HepG2 (cell line): ENCODE data around the gene CCL19. TPM values are rescaled to one million over a fixed set of nuclear protein-coding genes. Genes with fewer than 3 reads are reported as not detected.

Experiments used
- BCL6 ChIP-seq: IDR thresholded peaks from 2 replicates; pipeline ENCODE4 v1.6.1; 2016; ENCODE audit warnings: missing genetic modification reagents, missing compliant biosample characterization
- BCLAF1 ChIP-seq: fragments of 450-650 bp; IDR thresholded peaks from 2 replicates; pipeline ENCODE4 v1.6.1; 2017; ENCODE audit warnings: mild to moderate bottlenecking
- CBFB ChIP-seq: sonication (generic); formaldehyde crosslinking; IDR thresholded peaks from 2 replicates; pipeline ENCODE4 v1.4.0; 2020; ENCODE audit warnings: missing genetic modification reagents
- DPF2 ChIP-seq: sonication (generic); formaldehyde crosslinking; IDR thresholded peaks from 2 replicates; pipeline ENCODE4 v1.4.0; 2020; ENCODE audit warnings: mild to moderate bottlenecking, low read depth, missing genetic modification reagents, borderline replicate concordance
- ERF ChIP-seq: IDR thresholded peaks from 2 replicates; pipeline ENCODE4 v1.6.1; 2018; ENCODE audit warnings: missing biosample characterization, missing genetic modification reagents
- ETS1 ChIP-seq: sonication (generic); formaldehyde crosslinking; IDR thresholded peaks from 2 replicates; pipeline ENCODE4 v1.4.0; 2020; ENCODE audit warnings: missing genetic modification reagents
- HNF4G ChIP-seq, 2 experiments: sonication (generic) in 1 of 2; formaldehyde crosslinking in 1 of 2; IDR thresholded peaks; 2 replicates each; pipeline versions ENCODE4 v1.4.0 to v1.6.1; 2011 to 2020; ENCODE audit warnings: borderline replicate concordance in 2 of 2, low read depth in 2 of 2, mild to moderate bottlenecking in 2 of 2, low read length in 1 of 2, missing genetic modification reagents in 1 of 2, moderate library complexity in 1 of 2
- IRF2 ChIP-seq: IDR thresholded peaks from 2 replicates; pipeline ENCODE4 v1.6.1; 2018; ENCODE audit warnings: missing genetic modification reagents, missing compliant biosample characterization
- IRX3 ChIP-seq: sonication (generic); formaldehyde crosslinking; IDR thresholded peaks from 2 replicates; pipeline ENCODE4 v1.8.1; 2023; ENCODE audit warnings: mild to moderate bottlenecking, low read depth, missing genetic modification reagents, borderline replicate concordance
- STAG1 ChIP-seq: sonication (generic); formaldehyde crosslinking; IDR thresholded peaks from 2 replicates; pipeline ENCODE4 v1.4.0; 2020; ENCODE audit warnings: missing genetic modification reagents
- THAP11 ChIP-seq: IDR thresholded peaks from 2 replicates; pipeline ENCODE4 v1.6.1; 2016; ENCODE audit warnings: missing biosample characterization, missing genetic modification reagents
- ZBTB43 ChIP-seq: sonication (generic); formaldehyde crosslinking; conservative IDR thresholded peaks from 2 replicates; pipeline ENCODE4 v1.4.0; 2020; ENCODE audit warnings: missing genetic modification reagents
- ZNF414 ChIP-seq: sonication (generic); formaldehyde crosslinking; IDR thresholded peaks from 2 replicates; pipeline ENCODE4 v1.5.0; 2020; ENCODE audit warnings: missing genetic modification reagents
- ZNF501 ChIP-seq: sonication (generic); formaldehyde crosslinking; IDR thresholded peaks from 2 replicates; pipeline ENCODE4 v1.5.1; 2020; ENCODE audit warnings: mild to moderate bottlenecking, moderate library complexity, missing genetic modification reagents
- ZNF513 ChIP-seq: sonication (generic); formaldehyde crosslinking; conservative IDR thresholded peaks from 2 replicates; pipeline ENCODE4 v1.5.0; 2020; ENCODE audit warnings: missing genetic modification reagents
- polyA plus RNA-seq, 8 experiments: library from polyadenylated mRNA; depleted of rRNA in 3 of 8; stranded (reverse) in 7 of 8; unstranded in 1 of 8; fragments of >200 nt; fragmentation: Illumina TruSeq in 4 of 8; extraction: Trizol in 4 of 8; gene quantifications; 2 replicates each; pipeline versions ENCODE4 v1.2.1 to v1.2.3, GENCODE V29; 2011 to 2016; ENCODE audit warnings: low read depth in 4 of 8, missing spikeins in 1 of 8, mixed read lengths in 1 of 8; ENCODE audit not compliant: insufficient read depth in 1 of 8
- total RNA-seq, 5 experiments: library from RNA; depleted of rRNA; stranded (reverse); fragments of >200 nt; fragmentation: Illumina TruSeq; extraction: Trizol; gene quantifications; 2 replicates each; pipeline ENCODE4 v1.2.3, GENCODE V29; 2016; ENCODE audit warnings: low read depth in 1 of 5
- TF ChIP-seq, protein P1 (sequence below): sonication (generic); formaldehyde crosslinking; IDR thresholded peaks from 2 replicates; pipeline ENCODE4 v1.4.0; 2020; ENCODE audit warnings: missing genetic modification reagents
- TF ChIP-seq, protein P2 (sequence below): sonication (generic); formaldehyde crosslinking; IDR thresholded peaks from 2 replicates; pipeline ENCODE4 v1.4.0; 2020; ENCODE audit warnings: mild to moderate bottlenecking, missing genetic modification reagents

CCL19 gene
- total and polyA plus RNA-seq, 2 of the 13 experiments (the other 11 are each of a cell fraction or from before 2014, with no cell fraction given): not detected

DNA sequence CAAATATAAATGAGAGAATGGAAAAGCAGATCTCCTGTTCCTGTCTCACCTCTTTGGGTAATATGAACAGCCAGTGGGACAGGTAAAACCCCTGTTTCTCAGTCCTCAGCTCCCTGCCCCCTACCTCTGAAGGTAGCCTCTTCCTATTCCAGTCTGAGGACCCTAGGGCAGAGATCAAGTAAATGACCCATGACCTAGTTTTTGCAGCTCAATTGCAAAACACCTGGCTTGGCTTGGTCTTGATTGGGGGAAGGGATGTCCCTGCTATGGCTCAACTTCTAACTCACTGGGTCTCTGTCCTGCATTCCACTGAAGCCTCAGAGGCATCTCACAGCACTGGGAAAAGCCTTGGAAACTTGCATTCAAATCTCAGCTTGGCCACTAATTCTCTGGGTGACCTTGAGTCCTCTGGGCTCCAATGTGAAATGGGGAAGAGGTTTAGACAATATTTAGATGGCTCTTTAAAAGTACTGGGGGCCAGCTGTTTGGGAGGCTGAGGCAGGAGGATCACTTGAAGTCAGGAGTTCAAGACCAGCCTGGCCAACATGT lies 46.2 kb downstream of the CCL19 start (continued):
- 0 out of 2 replicates have a peak, but pooled peaks have one; percentile 44 for TF ChIP-seq DPF2
- TF ChIP-seq ETS1: no peak
- TF ChIP-seq ZNF414 (CRISPR knock-in tag): 0 out of 2 replicates have a peak, but pooled peaks have one; percentile 59
- TF ChIP-seq ZNF501: 0 out of 2 replicates have a peak, but pooled peaks have one; percentile 30
- TF ChIP-seq, protein P1, sequence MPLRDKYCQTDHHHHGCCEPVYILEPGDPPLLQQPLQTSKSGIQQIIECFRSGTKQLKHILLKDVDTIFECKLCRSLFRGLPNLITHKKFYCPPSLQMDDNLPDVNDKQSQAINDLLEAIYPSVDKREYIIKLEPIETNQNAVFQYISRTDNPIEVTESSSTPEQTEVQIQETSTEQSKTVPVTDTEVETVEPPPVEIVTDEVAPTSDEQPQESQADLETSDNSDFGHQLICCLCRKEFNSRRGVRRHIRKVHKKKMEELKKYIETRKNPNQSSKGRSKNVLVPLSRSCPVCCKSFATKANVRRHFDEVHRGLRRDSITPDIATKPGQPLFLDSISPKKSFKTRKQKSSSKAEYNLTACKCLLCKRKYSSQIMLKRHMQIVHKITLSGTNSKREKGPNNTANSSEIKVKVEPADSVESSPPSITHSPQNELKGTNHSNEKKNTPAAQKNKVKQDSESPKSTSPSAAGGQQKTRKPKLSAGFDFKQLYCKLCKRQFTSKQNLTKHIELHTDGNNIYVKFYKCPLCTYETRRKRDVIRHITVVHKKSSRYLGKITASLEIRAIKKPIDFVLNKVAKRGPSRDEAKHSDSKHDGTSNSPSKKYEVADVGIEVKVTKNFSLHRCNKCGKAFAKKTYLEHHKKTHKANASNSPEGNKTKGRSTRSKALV (CRISPR knock-in tag): no peak
- TF ChIP-seq ERF (CRISPR knock-in tag): peak; percentile 41; the same call in 1 of the 2 replicates
- TF ChIP-seq IRX3 (CRISPR knock-in tag): no peak
- peak; percentile 48; the same call in 1 of the 2 replicates for TF ChIP-seq IRF2 (CRISPR knock-in tag)
- peak; percentile 64 for TF ChIP-seq THAP11
- TF ChIP-seq, protein P2, sequence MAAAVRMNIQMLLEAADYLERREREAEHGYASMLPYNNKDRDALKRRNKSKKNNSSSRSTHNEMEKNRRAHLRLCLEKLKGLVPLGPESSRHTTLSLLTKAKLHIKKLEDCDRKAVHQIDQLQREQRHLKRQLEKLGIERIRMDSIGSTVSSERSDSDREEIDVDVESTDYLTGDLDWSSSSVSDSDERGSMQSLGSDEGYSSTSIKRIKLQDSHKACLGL (CRISPR knock-in tag): no peak
- TF ChIP-seq ZBTB43 (CRISPR knock-in tag): no peak
- TF ChIP-seq ZNF513 (CRISPR knock-in tag): no peak
- peak; percentile 85 for TF ChIP-seq BCL6 (CRISPR knock-in tag)
- no peak for TF ChIP-seq CBFB (CRISPR knock-in tag)
- peak; percentile 93 for TF ChIP-seq HNF4G (IDR thresholded peaks at IDR 0.05; ENCODE audit: borderline replicate concordance, low read depth, low read length)
- TF ChIP-seq HNF4G (CRISPR knock-in tag; IDR thresholded peaks at IDR 0.05; ENCODE audit: borderline replicate concordance, low read depth): peak; percentile 73; the same call in 1 of the 2 replicates
- no peak for TF ChIP-seq BCLAF1
- no peak for TF ChIP-seq STAG1 (CRISPR knock-in tag)
